Muscle of leg (tissue), 11 donors: ENCODE results near the gene BRD1. TPM values are rescaled to one million over a fixed set of nuclear protein-coding genes. Genes with fewer than 3 reads are reported as not detected.
"Not testable (repeated sequence)": the region's sequence is repeated elsewhere in the genome, so short reads cannot be mapped to it uniquely, and the experiment has no call there.

ENCODE experiments used
- DNase-seq: peaks from one replicate; pipeline ENCODE4 v3.0.0; 2013
- H3K27ac ChIP-seq: one replicate; pipeline ENCODE4 v1.5.1; 2013; ENCODE audit warnings: mild to moderate bottlenecking, low read length, control low read depth
- H3K27me3 ChIP-seq: one replicate; pipeline ENCODE4 v1.6.1; 2013; ENCODE audit warnings: low read length; ENCODE audit not compliant: control insufficient read depth, insufficient read depth
- H3K36me3 ChIP-seq: one replicate; pipeline ENCODE4 v1.6.1; 2013; ENCODE audit warnings: low read length; ENCODE audit not compliant: control insufficient read depth, insufficient read depth
- H3K4me1 ChIP-seq: one replicate; pipeline ENCODE4 v1.6.1; 2013; ENCODE audit warnings: low read length; ENCODE audit not compliant: control insufficient read depth, insufficient read depth
- H3K4me3 ChIP-seq: one replicate; pipeline ENCODE4 v1.5.1; 2013; ENCODE audit warnings: low read length, control low read depth
- H3K9me3 ChIP-seq: replicated peaks from 2 replicates; pipeline ENCODE4 v1.6.1; 2013; ENCODE audit warnings: low read depth, low read length; ENCODE audit not compliant: control insufficient read depth
- WGBS: methylation state at CpG from one replicate; pipeline ENCODE4 v1.1.5; 2013; ENCODE audit warnings: missing lambda C conversion rate; ENCODE audit not compliant: insufficient coverage; 5-methylcytosine and 5-hydroxymethylcytosine counted together
- polyA plus RNA-seq, 8 donors: library from polyadenylated mRNA; unstranded; fragments of 120-200 nt; gene quantifications; one replicate each; pipeline versions ENCODE4 v1.2.1 to v1.2.3, GENCODE V29; 2013; ENCODE audit warnings: inconsistent platforms in 1 of 8, low replicate concordance in 1 of 8; ENCODE audit not compliant: insufficient read length in 8 of 8, insufficient read depth in 1 of 8
- total RNA-seq: library from RNA; stranded (reverse); fragments of 120-200 nt; gene quantifications from one replicate; pipeline ENCODE4 v1.2.4, GENCODE V29; 2013

Gene BRD1
- total and polyA plus RNA-seq, 9 donors: 19.4 to 35.3 (median 26.7) TPM

DNA sequence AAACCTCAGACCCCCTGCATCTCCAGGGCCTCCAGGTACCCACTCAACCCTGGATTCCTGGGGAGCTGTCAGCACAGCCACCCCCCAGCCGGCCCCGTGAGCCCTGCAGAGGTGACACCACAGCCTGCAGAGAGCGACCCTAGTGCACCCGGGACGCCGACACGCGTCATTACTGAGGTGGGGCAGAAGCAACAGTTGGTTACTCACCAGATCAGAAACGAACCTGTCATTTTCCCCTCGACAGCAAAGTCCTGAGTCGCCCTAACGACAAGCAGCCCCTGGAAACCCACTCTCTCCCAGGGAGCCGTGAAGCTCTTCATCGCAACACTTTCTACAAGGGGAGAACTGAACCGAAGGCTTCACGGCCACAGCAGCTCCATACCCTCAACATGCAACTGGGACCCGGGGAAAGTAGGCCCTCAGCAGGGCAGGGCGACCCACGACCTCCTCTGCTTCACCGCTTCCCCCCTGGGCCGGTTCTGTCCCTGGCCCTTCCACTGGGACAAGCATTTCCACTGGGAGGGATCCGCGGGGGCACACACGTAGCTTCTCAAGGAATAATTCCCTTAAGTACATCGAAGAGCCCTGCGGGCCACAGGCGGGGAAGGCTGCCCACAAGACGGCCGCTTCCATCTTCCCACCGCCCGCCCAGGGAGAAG, 1.6 kb downstream of the BRD1 start:
- peaks cover 34% of the 10 kb centered on the region for H3K36me3 ChIP-seq
- no peak for DNase-seq
- peak overlapping the region; percentile 68 for H3K4me3 ChIP-seq
- WGBS: 14% methylated on average over 29 of the region's 31 CpGs
- peaks cover 28% of the 10 kb centered on the region for H3K4me1 ChIP-seq
- no peaks in the 10 kb centered on the region for H3K27me3 ChIP-seq
- no peaks in the 10 kb centered on the region for H3K9me3 ChIP-seq
- peak overlapping the region; percentile 55 for H3K27ac ChIP-seq

DNA sequence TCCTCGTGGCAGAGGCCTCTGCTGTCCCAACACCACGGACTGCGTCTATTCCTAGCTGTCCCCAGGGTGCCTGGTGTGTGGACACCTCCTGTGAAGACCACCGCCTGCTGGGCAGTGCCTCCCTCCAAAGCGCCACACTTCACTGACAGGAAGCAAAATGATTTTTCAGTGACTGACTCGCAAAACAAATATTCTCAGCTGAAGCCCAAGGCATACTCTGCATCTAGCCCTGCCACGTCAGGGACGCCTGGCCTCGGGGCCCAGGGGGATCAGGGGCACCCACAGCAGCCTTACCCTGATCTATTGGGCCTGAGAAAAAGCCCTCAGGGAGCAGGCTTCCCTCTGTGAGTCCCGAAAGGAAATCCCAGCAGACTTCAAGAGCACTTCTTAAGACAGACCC, 2.2 kb downstream of the BRD1 start:
- no peak for DNase-seq
- Histone ChIP-seq H3K36me3 (peaks cover 36% of the 10 kb centered on the region), H3K4me3 (peak overlapping the region; percentile 68), H3K4me1 (peaks cover 28% of the 10 kb centered on the region), H3K27me3 (no peaks in the 10 kb centered on the region), H3K9me3 (no peaks in the 10 kb centered on the region), H3K27ac (no peak overlapping the region)
- 78% methylated on average over 9 of the region's 10 CpGs for WGBS

DNA sequence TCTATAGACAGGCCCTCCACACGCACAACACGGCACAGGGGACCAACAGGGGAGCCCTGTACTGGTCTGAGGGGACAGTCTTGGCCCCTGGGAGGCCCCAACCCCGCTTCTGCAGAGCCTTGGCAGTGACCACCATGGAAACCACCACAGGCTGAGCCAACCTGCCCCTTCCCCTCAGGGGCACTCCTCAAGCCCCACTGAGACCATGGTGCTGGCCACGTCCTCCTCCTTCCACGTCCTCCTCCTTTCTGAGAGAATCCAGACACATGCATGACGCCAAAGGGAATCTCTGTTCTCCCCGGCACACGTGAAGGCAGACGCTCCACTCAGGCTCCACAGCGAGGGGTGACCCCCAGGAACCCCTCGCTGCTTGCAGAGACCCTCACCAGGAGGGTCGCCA, 2.7 kb downstream of the BRD1 start:
- peaks cover 28% of the 10 kb centered on the region for H3K4me1 ChIP-seq
- H3K4me3 ChIP-seq: no peak overlapping the region
- H3K36me3 ChIP-seq: peaks cover 41% of the 10 kb centered on the region
- H3K27ac ChIP-seq: no peak overlapping the region
- DNase-seq: no peak
- 81% methylated on average over 12 of the region's 12 CpGs for WGBS
- no peaks in the 10 kb centered on the region for H3K9me3 ChIP-seq
- no peaks in the 10 kb centered on the region for H3K27me3 ChIP-seq

DNA sequence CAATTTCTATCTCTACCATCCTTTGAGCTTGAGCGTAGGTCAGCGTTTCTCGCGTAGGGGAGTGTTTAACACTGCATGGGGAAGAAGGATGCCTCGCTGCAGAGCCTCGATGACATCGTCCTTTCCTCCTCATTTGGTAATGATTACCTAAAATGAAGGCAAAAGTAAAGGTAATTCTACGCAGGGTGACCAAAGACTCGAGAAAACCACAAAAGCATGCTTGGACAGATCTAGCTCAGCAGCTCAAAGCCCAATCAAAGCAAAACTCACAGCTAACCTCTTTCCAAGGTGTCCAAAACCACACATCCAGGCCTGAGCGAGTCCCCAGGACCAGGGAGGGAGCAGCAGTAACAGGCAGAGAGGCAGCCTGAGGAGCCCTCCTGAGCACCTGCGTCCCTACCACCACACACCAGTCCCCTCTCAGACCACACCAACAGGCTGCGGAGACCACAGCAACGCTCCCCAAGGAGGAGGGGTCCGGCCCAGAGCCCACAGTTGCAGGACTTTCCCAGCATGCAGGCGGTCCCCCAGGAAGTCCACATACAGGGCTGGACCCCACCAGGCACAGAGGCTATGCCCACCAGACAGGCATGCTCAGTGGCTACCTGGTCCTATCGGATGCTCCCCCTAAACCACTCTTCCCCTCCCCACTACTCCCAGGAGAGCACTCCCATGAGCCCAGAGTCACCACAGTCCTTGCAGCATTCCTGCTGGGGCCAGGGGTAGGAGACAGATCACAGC, 3.3 kb downstream of the BRD1 start:
- peaks cover 28% of the 10 kb centered on the region for H3K4me1 ChIP-seq
- no peaks in the 10 kb centered on the region for H3K27me3 ChIP-seq
- H3K27ac ChIP-seq: no peak overlapping the region
- H3K4me3 ChIP-seq: no peak overlapping the region
- no peaks in the 10 kb centered on the region for H3K9me3 ChIP-seq
- no peak for DNase-seq
- H3K36me3 ChIP-seq: peaks cover 45% of the 10 kb centered on the region
- WGBS: 83% methylated on average over 8 of the region's 16 CpGs

DNA sequence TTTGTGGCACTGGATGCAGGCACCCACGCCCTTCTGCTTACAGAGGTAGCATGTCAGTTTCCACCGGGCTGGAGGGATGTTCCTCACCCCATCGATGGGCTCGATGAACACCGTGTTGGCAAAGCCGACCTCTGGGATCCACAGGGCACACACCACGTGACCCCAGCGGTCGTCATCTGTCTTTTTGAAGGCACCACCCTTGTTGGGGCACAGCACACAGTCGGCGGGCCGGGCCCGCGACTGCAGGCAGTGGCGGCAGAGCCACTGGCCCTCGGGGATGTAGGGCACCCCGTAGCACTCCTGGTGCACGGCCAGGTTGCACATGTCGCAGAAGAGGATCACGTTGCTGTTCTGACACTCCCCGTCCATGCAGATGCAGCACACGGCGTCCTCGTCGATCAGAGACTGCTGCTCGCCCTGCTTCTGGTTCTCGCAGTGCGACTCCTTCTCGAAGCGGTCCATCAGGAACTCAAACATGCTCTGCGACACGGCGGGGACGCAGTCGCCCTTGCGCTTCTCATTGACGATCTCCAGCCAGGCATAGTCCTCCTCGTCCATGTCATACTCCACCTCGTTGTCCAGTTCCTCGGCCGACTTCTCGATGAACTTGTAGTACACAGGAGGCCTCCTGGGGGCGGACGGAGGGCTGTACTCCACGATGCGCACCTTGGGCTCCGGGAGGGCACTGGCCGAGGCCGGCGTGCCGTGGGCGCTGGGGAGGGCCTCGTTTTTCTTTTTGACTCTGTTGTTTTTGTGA, 4.2 kb downstream of the BRD1 start:
- DNase-seq: no peak
- H3K9me3 ChIP-seq: no peaks in the 10 kb centered on the region
- H3K27ac ChIP-seq: no peak overlapping the region
- H3K4me3 ChIP-seq: no peak overlapping the region
- H3K27me3 ChIP-seq: no peaks in the 10 kb centered on the region
- WGBS: 91% methylated on average over 53 of the region's 53 CpGs
- H3K4me1 ChIP-seq: peaks cover 24% of the 10 kb centered on the region
- peaks cover 49% of the 10 kb centered on the region for H3K36me3 ChIP-seq

DNA sequence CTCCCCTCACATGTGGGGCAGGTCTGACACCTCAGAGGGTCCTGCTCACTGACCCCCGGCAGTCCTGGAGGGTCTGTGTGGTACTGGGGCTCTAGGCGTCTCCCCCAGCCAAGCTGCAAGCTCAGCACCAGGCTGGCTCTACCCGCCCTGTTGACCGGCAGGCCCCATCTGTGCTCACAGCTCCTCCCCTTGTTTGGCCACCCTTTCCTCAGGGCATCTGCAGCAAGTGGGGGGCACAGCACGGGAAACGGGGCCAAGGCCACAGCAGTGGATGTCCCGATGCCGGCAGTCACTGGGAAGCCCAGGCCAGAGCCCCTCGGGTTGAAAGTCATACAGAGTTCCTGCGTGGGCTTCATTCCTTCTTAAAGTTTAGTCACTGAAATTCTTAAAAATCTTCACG, 5.9 kb downstream of the BRD1 start:
- not testable (repeated sequence) for H3K9me3 ChIP-seq, DNase-seq, H3K27ac ChIP-seq, H3K4me3 ChIP-seq, H3K27me3 ChIP-seq
- WGBS: 86% methylated on average over 9 of the region's 11 CpGs
- H3K36me3 ChIP-seq: peaks cover 66% of the 10 kb centered on the region
- H3K4me1 ChIP-seq: peaks cover 19% of the 10 kb centered on the region

DNA sequence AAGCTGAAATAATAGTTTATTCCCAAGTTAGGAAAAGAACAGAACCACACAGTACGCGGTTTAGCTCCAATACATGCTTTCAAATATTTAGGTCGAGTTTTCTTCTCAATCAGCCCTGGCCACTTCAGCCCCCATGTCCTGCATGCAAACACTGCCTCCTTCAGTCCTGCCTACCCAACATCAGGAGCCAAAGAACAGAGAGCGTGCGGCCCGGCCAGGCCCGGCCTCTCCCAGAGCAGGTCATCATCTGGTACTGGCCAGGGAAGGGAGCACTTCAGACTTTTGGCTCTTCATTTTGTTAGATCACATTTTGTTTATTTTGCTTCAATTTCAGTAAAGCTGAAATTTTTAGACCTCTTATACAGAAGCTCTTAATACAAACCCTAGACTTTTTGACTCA, 6.7 kb downstream of the BRD1 start:
- 91% methylated on average over 3 of the region's 7 CpGs for WGBS
- Histone ChIP-seq H3K4me3 (no peak overlapping the region), H3K4me1 (peaks cover 14% of the 10 kb centered on the region), H3K36me3 (peaks cover 72% of the 10 kb centered on the region), H3K27ac (no peak overlapping the region), H3K9me3 (no peaks in the 10 kb centered on the region), H3K27me3 (no peaks in the 10 kb centered on the region)
- DNase-seq: no peak

DNA sequence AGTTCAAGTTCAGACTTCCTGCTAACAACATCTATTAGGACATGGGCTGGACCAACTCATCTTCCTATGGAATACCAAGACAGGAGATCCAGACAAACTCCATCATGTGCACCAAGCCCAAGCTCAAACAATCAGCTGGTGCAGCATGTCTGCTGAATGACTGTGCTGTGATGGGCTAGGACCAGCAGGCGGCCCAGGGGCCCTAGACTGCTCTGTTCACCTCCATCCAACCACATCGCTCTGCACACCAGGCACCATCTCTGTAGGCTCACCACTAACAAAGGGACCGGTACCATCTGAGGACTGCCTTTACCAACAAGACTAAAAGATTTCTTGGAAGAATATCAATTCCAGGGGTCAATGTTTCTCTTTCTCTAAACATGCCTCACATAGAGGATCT, 10.3 kb downstream of the BRD1 start:
- no peak overlapping the region for H3K27ac ChIP-seq
- H3K4me3 ChIP-seq: no peak overlapping the region
- DNase-seq: no peak
- peaks cover 68% of the 10 kb centered on the region for H3K36me3 ChIP-seq
- H3K27me3 ChIP-seq: no peaks in the 10 kb centered on the region
- no peaks in the 10 kb centered on the region for H3K4me1 ChIP-seq
- no peaks in the 10 kb centered on the region for H3K9me3 ChIP-seq
- WGBS: 100% methylated on average over 1 of the region's 3 CpGs

DNA sequence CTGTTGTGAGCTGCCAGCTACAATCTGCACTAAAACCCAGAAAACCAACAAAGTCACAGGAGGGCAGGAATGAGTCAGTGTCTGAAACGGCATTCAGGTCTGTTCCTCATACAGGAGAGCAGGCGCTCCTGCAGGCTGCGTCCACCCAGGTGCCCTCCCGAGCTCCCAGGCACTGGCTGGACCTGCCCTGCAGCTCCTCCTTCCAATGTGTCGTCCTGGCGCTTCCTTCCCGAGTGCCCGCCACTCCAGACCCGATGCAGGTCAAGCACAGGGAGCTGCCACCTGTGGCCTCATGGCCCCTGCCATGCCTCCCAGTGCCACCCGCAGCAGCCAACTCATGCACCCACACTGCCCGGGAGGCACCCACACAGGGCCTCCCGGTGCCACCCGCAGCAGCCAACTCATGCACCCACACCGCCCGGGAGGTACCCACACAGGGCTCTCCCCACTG, 12.0 kb downstream of the BRD1 start:
- 88% methylated on average over 15 of the region's 15 CpGs for WGBS
- Histone ChIP-seq H3K27me3 (no peaks in the 10 kb centered on the region), H3K4me1 (no peaks in the 10 kb centered on the region), H3K27ac (no peak overlapping the region), H3K9me3 (no peaks in the 10 kb centered on the region), H3K4me3 (no peak overlapping the region), H3K36me3 (peaks cover 65% of the 10 kb centered on the region)
- no peak for DNase-seq

DNA sequence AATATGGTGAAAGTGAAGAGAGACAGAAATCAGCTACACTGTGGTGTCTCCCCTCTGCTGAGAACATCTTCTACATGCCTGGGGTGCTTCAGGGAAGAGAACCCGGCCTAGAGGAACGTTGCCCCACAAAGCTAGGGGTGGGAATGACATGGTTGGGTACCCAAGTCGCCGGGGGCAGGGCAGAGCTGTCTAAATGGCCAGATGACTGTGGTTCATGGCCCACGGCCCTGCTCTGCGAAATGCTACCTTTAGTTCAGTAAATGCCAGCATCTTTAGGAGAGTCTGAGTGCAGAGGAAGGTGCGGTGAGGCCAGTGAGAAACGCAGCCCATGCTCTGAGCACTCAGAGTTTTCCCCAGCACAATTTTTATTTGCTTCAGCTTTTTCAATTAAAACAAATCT, 12.8 kb downstream of the BRD1 start:
- Histone ChIP-seq H3K36me3 (peaks cover 58% of the 10 kb centered on the region), H3K9me3 (no peaks in the 10 kb centered on the region), H3K4me3 (no peak overlapping the region), H3K27me3 (no peaks in the 10 kb centered on the region), H3K27ac (no peak overlapping the region), H3K4me1 (no peaks in the 10 kb centered on the region)
- DNase-seq: no peak
- WGBS: 93% methylated on average over 6 of the region's 8 CpGs
